Gastroesophageal sphincter (tissue), 3 donors: Measurements from ENCODE around the gene VTN.

ENCODE experiments used
- CTCF ChIP-seq, 4 experiments: fragments of 200-600 bp in 2 of 4; fragments of 450-650 bp in 2 of 4; sonication (generic) in 1 of 4; IDR thresholded peaks; one replicate each; pipeline ENCODE4 v1.5.1; 2017 to 2019; ENCODE audit warnings: antibody characterized with exemption in 4 of 4, mild to moderate bottlenecking in 2 of 4, moderate library complexity in 2 of 4
- EP300 ChIP-seq: sonication (generic); formaldehyde crosslinking; IDR thresholded peaks from one replicate; pipeline ENCODE4 v1.6.1; 2017; ENCODE audit warnings: antibody characterized with exemption, mild to moderate bottlenecking
- POLR2A ChIP-seq, 2 donors: fragments of 450-650 bp; IDR thresholded peaks; one replicate each; pipeline ENCODE4 v1.6.1; 2017; ENCODE audit warnings: antibody characterized with exemption in 2 of 2, mild to moderate bottlenecking in 2 of 2, moderate library complexity in 1 of 2
- POLR2AphosphoS5 ChIP-seq: sonication (generic); formaldehyde crosslinking; IDR thresholded peaks from one replicate; pipeline ENCODE4 v1.6.1; 2017; ENCODE audit warnings: antibody characterized with exemption

- TF ChIP-seq CTCF (IDR thresholded peaks at IDR 0.05), result no peak
- no peak for TF ChIP-seq POLR2A (IDR thresholded peaks at IDR 0.05)
- no peak for TF ChIP-seq POLR2AphosphoS5
- TF ChIP-seq EP300, result no peak
Observed at GRCh38 chr17:28384281-28385036, 14.4 kb upstream of the VTN start.
